Neural progenitor cell (in vitro differentiated cells): ENCODE data around the gene AP2S1. TPM values are rescaled to one million over a fixed set of nuclear protein-coding genes. Genes with fewer than 3 reads are reported as not detected.

Source experiments
- DNase-seq: peaks from one replicate; pipeline ENCODE4 v3.0.0-alpha.2; 2016; ENCODE audit warnings: low spot score
- H2AFZ ChIP-seq: fragments of 200-600 bp; sonication (generic); replicated peaks from 2 replicates; pipeline ENCODE4 v1.6.1; 2016; ENCODE audit warnings: antibody characterized with exemption
- H3F3A ChIP-seq: fragments of 200-600 bp; sonication (generic); 2 replicates; pipeline ENCODE4 v1.6.1; 2016; ENCODE audit warnings: antibody characterized with exemption, low read depth
- H3K27ac ChIP-seq: fragments of 200-600 bp; sonication (generic); 2 replicates; pipeline ENCODE4 v1.5.1; 2016; ENCODE audit warnings: mild to moderate bottlenecking
- H3K27me3 ChIP-seq: fragments of 200-600 bp; sonication (generic); 2 replicates; pipeline ENCODE4 v1.6.1; 2016; ENCODE audit warnings: mild to moderate bottlenecking, moderate library complexity
- H3K36me3 ChIP-seq: fragments of 200-600 bp; sonication (generic); 2 replicates; pipeline ENCODE4 v1.5.1; 2016
- H3K4me1 ChIP-seq: fragments of 200-600 bp; sonication (generic); 2 replicates; pipeline ENCODE4 v1.6.1; 2016; ENCODE audit warnings: mixed run types
- H3K4me2 ChIP-seq: fragments of 200-600 bp; sonication (generic); 2 replicates; pipeline ENCODE4 v1.6.1; 2016
- H3K4me3 ChIP-seq: fragments of 200-600 bp; sonication (generic); 2 replicates; pipeline ENCODE4 v1.5.1; 2016
- H3K79me2 ChIP-seq: fragments of 200-600 bp; sonication (generic); 2 replicates; pipeline ENCODE4 v1.6.1; 2016; ENCODE audit warnings: low read depth
- H3K9ac ChIP-seq: fragments of 200-600 bp; sonication (generic); 2 replicates; pipeline ENCODE4 v1.6.1; 2016
- H3K9me3 ChIP-seq: fragments of 200-600 bp; sonication (generic); 2 replicates; pipeline ENCODE4 v1.5.1; 2016; ENCODE audit warnings: low read depth
- H4K20me1 ChIP-seq: fragments of 200-600 bp; sonication (generic); 2 replicates; pipeline ENCODE4 v1.6.1; 2016; ENCODE audit warnings: low read depth
- H3K27ac Mint-ChIP-seq: 3 replicates; pipeline ENCODE4 v1.8.0; 2021; ENCODE audit warnings: mixed read lengths
- H3K27me3 Mint-ChIP-seq: 2 replicates; pipeline ENCODE4 v1.8.0; 2022; ENCODE audit warnings: low read depth, mild to moderate bottlenecking, inconsistent platforms, moderate library complexity, mixed read lengths; ENCODE audit not compliant: insufficient read depth
- H3K36me3 Mint-ChIP-seq: 3 replicates; pipeline ENCODE4 v1.8.0; 2021; ENCODE audit warnings: mixed read lengths
- H3K4me1 Mint-ChIP-seq: 3 replicates; pipeline ENCODE4 v1.8.0; 2021; ENCODE audit warnings: mixed read lengths
- H3K4me3 Mint-ChIP-seq: 3 replicates; pipeline ENCODE4 v1.8.0; 2021; ENCODE audit warnings: mild to moderate bottlenecking, moderate library complexity, mixed read lengths
- H3K9me3 Mint-ChIP-seq: 3 replicates; pipeline ENCODE4 v1.8.0; 2020; ENCODE audit warnings: mixed read lengths
- CTCF ChIP-seq: fragments of 200-600 bp; sonication (generic); IDR thresholded peaks from 2 replicates; pipeline ENCODE4 v1.5.1; 2017; ENCODE audit warnings: antibody characterized with exemption, mild to moderate bottlenecking
- EZH2 ChIP-seq: fragments of 200-600 bp; sonication (generic); IDR thresholded peaks from 2 replicates; pipeline ENCODE4 v1.6.1; 2017; ENCODE audit warnings: antibody characterized with exemption, mild to moderate bottlenecking, moderate library complexity
- EZH2phosphoT487 ChIP-seq: fragments of 200-600 bp; sonication (generic); IDR thresholded peaks from 2 replicates; pipeline ENCODE4 v1.6.1; 2017; ENCODE audit warnings: antibody characterized with exemption
- total RNA-seq: library from RNA; depleted of rRNA; stranded (reverse); fragments of >200 nt; gene quantifications from 2 replicates; pipeline ENCODE4 v1.2.3, GENCODE V29; 2015; ENCODE audit warnings: low replicate concordance

The AP2S1 gene
- total RNA-seq, 1 donor from 2014 or later: 104 TPM

DNA sequence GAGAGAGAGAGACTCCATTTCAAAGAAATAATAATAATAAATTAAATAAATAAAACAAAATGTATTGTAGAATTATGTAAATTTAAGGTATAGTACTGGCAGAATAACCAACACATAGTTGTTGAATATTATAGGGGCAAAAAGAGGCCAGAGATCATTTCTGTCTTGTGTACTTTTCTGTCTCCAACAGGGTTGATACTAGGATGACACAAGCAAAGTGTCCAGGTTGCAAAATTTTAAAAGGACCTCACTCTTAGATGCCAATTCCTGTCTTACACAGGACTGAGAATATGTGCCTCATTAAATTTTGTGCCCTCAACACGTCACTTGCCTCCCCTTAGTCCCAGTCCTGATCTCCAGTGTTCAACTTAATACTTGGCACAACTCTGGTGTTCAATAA lies 2.2 kb upstream of the AP2S1 start:
- Mint-ChIP-seq H3K36me3 (peaks cover under 1% of the 10 kb centered on the region), H3K27me3 (peaks cover 9% of the 10 kb centered on the region), H3K4me1 (peaks cover 23% of the 10 kb centered on the region), H3K9me3 (no peaks in the 10 kb centered on the region), H3K27ac (no peak overlapping the region), H3K4me3 (no peak overlapping the region)
- H3K27ac ChIP-seq: no peak overlapping the region
- H3K9me3 ChIP-seq: no peaks in the 10 kb centered on the region
- no peak for DNase-seq
- H3K27me3 ChIP-seq: peaks cover 7% of the 10 kb centered on the region
- H3K4me3 ChIP-seq: no peak overlapping the region
- H3K79me2 ChIP-seq: peaks cover 23% of the 10 kb centered on the region
- H3K4me1 ChIP-seq: peaks cover 4% of the 10 kb centered on the region
- no peak overlapping the region for H2AFZ ChIP-seq
- no peaks in the 10 kb centered on the region for H3K36me3 ChIP-seq
- peaks cover 18% of the 10 kb centered on the region for H4K20me1 ChIP-seq
- H3K9ac ChIP-seq: no peak overlapping the region
- H3K4me2 ChIP-seq: no peak overlapping the region
- H3F3A ChIP-seq: peaks cover 26% of the 10 kb centered on the region
- no peak for TF ChIP-seq EZH2phosphoT487
- TF ChIP-seq EZH2: no peak
- no peak for TF ChIP-seq CTCF

- peaks cover 17% of the 10 kb centered on the region for H3F3A ChIP-seq
- Mint-ChIP-seq H3K9me3 (no peaks in the 10 kb centered on the region), H3K27me3 (peaks cover 4% of the 10 kb centered on the region), H3K4me3 (peak overlapping the region; percentile 94), H3K4me1 (peaks cover 16% of the 10 kb centered on the region), H3K36me3 (peaks cover 9% of the 10 kb centered on the region), H3K27ac (peak overlapping the region; percentile 85)
- no peak for TF ChIP-seq EZH2phosphoT487
- no peak for TF ChIP-seq CTCF
- TF ChIP-seq EZH2: no peak
- peak; percentile 38 for DNase-seq
- peak overlapping the region; percentile 92 for H3K27ac ChIP-seq
- H3K9ac ChIP-seq: peak overlapping the region; percentile 88
- peaks cover 4% of the 10 kb centered on the region for H3K4me1 ChIP-seq
- H3K79me2 ChIP-seq: peaks cover 31% of the 10 kb centered on the region
- H3K27me3 ChIP-seq: no peaks in the 10 kb centered on the region
- H3K4me3 ChIP-seq: peak overlapping the region; percentile 96
- H3K36me3 ChIP-seq: no peaks in the 10 kb centered on the region
- H3K9me3 ChIP-seq: no peaks in the 10 kb centered on the region
- peak overlapping the region; percentile 88 for H3K4me2 ChIP-seq
- H2AFZ ChIP-seq: peak overlapping the region; percentile 94
- peaks cover 19% of the 10 kb centered on the region for H4K20me1 ChIP-seq
Measured at GRCh38 chr19:46849610-46850009, 1.0 kb downstream of the AP2S1 start.

- H3K4me2 ChIP-seq: no peak overlapping the region
Measured at GRCh38 chr19:46848389-46848788, 2.3 kb downstream of the AP2S1 start.

More at GRCh38 chr19:46848389-46848788, 2.3 kb downstream of the AP2S1 start:
- Histone ChIP-seq H2AFZ (no peak overlapping the region), H3K36me3 (no peaks in the 10 kb centered on the region), H3F3A (peaks cover 17% of the 10 kb centered on the region), H3K4me3 (no peak overlapping the region), H4K20me1 (peaks cover 19% of the 10 kb centered on the region), H3K9me3 (no peaks in the 10 kb centered on the region), H3K9ac (no peak overlapping the region), H3K4me1 (peaks cover 4% of the 10 kb centered on the region), H3K79me2 (peaks cover 31% of the 10 kb centered on the region), H3K27ac (no peak overlapping the region), H3K27me3 (no peaks in the 10 kb centered on the region)
- Mint-ChIP-seq H3K27ac (no peak overlapping the region), H3K4me3 (no peak overlapping the region), H3K4me1 (peaks cover 16% of the 10 kb centered on the region), H3K36me3 (peaks cover 13% of the 10 kb centered on the region), H3K9me3 (no peaks in the 10 kb centered on the region), H3K27me3 (peaks cover 4% of the 10 kb centered on the region)
- TF ChIP-seq EZH2 (no peak), EZH2phosphoT487 (no peak), CTCF (no peak)
- DNase-seq: no peak
